Keratinocyte (primary cell): Measurements from ENCODE around the gene ARHGAP12. TPM values are rescaled to one million over a fixed set of nuclear protein-coding genes. Genes with fewer than 3 reads are reported as not detected.

Experiments
- DNase-seq: peaks from one replicate; pipeline ENCODE4 v3.0.0-alpha.2; 2011; ENCODE audit warnings: low read depth, missing footprints, low spot score
- FAIRE-seq: peaks from 2 replicates; lab custom pipeline; 2011; peaks lifted over from hg19 to GRCh38; lab: Jason Lieb, UNC
- H2AFZ ChIP-seq: 2 replicates; pipeline ENCODE4 v1.6.0; 2012; ENCODE audit warnings: low read length, control low read depth, inconsistent platforms; ENCODE audit not compliant: control insufficient read depth
- H3K27ac ChIP-seq: 2 replicates; pipeline ENCODE4 v1.5.1; 2011; ENCODE audit warnings: low read length; ENCODE audit not compliant: control insufficient read depth, insufficient read depth
- H3K27me3 ChIP-seq: 3 replicates; pipeline ENCODE4 v1.6.0; 2011; ENCODE audit warnings: low read length; ENCODE audit not compliant: control insufficient read depth, insufficient read depth; ENCODE audit errors: extremely low read depth
- H3K36me3 ChIP-seq, 2 experiments: 2 replicates in 1 of 2; 3 replicates in 1 of 2; pipeline ENCODE4 v1.5.1; 2011; ENCODE audit warnings: low read length in 2 of 2, mild to moderate bottlenecking in 1 of 2; ENCODE audit not compliant: control insufficient read depth in 2 of 2, insufficient read depth in 2 of 2; ENCODE audit errors: extremely low read depth in 1 of 2
- H3K4me1 ChIP-seq: 3 replicates; pipeline ENCODE4 v1.5.1; 2011; ENCODE audit warnings: low read length; ENCODE audit not compliant: control insufficient read depth, insufficient read depth; ENCODE audit errors: extremely low read depth
- H3K4me2 ChIP-seq: 3 replicates; pipeline ENCODE4 v1.6.0; 2011; ENCODE audit warnings: low read depth, low read length; ENCODE audit not compliant: control insufficient read depth, insufficient read depth; ENCODE audit errors: extremely low read depth
- H3K4me3 ChIP-seq, 3 experiments: fragments of 200-600 bp in 1 of 3; sonication (generic) in 1 of 3; 2 replicates in 2 of 3; 3 replicates in 1 of 3; pipeline ENCODE4 v1.5.1; 2011 to 2016; ENCODE audit warnings: low read length in 3 of 3, mild to moderate bottlenecking in 3 of 3, control low read depth in 2 of 3, inconsistent platforms in 1 of 3, low read depth in 1 of 3, mixed read lengths in 1 of 3, mixed run types in 1 of 3, moderate library complexity in 1 of 3; ENCODE audit not compliant: control insufficient read depth in 2 of 3, insufficient read depth in 2 of 3; ENCODE audit errors: extremely low read depth in 1 of 3
- H3K79me2 ChIP-seq: 2 replicates; pipeline ENCODE4 v1.6.0; 2012; ENCODE audit warnings: low read length; ENCODE audit not compliant: control insufficient read depth, insufficient read depth
- H3K9ac ChIP-seq: 3 replicates; pipeline ENCODE4 v1.6.0; 2011; ENCODE audit warnings: low read length; ENCODE audit not compliant: control insufficient read depth, insufficient read depth; ENCODE audit errors: extremely low read depth
- H3K9me1 ChIP-seq: 3 replicates; pipeline ENCODE4 v1.6.0; 2011; ENCODE audit warnings: low read length; ENCODE audit not compliant: control insufficient read depth, insufficient read depth; ENCODE audit errors: extremely low read depth
- H3K9me3 ChIP-seq: 2 replicates; pipeline ENCODE4 v1.5.1; 2012; ENCODE audit warnings: low read depth, low read length; ENCODE audit not compliant: control insufficient read depth
- H4K20me1 ChIP-seq: 3 replicates; pipeline ENCODE4 v1.6.0; 2011; ENCODE audit warnings: low read length; ENCODE audit not compliant: control insufficient read depth, insufficient read depth; ENCODE audit errors: extremely low read depth
- CTCF ChIP-seq, 3 experiments: IDR thresholded peaks in 1 of 3; conservative IDR thresholded peaks in 1 of 3; optimal IDR thresholded peaks in 1 of 3; 2 replicates in 2 of 3; 3 replicates in 1 of 3; pipeline versions ENCODE3 to v1.5.1; 2011; ENCODE audit warnings: low read length in 3 of 3, mild to moderate bottlenecking in 3 of 3, moderate library complexity in 2 of 3, control low read depth in 1 of 3, inconsistent platforms in 1 of 3; ENCODE audit not compliant: insufficient read depth in 2 of 3; ENCODE audit errors: extremely low read depth in 1 of 3
- EZH2 ChIP-seq: IDR thresholded peaks from one replicate; pipeline ENCODE4 v1.6.1; 2012; ENCODE audit warnings: inconsistent platforms, mild to moderate bottlenecking, low read length, moderate library complexity
- dilution Hi-C: fragments of 300-500 bp; cut with MboI; formaldehyde crosslinking; loops from one replicate; pipeline ENCODE4 v1.7.0; 2020; ENCODE audit warnings: low sequenced_read_pairs; ENCODE audit not compliant: extremely low pct_ligation_motif_present
- polyA plus RNA-seq, 5 experiments: library from polyadenylated mRNA; depleted of rRNA in 3 of 5; stranded (reverse) in 3 of 5; stranded (forward) in 1 of 5; unstranded in 1 of 5; fragments of >200 nt; gene quantifications; 1 replicate in 1 of 5; 2 replicates in 3 of 5; 3 replicates in 1 of 5; pipeline versions ENCODE4 v1.2.1 to v1.2.3, GENCODE V29; 2011 to 2012; ENCODE audit warnings: missing spikeins in 2 of 5, low read depth in 1 of 5, low replicate concordance in 1 of 5

The ARHGAP12 gene
- polyA plus RNA-seq, 1 donor (not counting 4 experiments of a cell fraction or from before 2014, with no cell fraction given): 26.6 TPM

- H3K4me2 ChIP-seq: no peak overlapping the region
- peaks cover 34% of the 10 kb centered on the region for H3K4me1 ChIP-seq
- dilution Hi-C loops: no loop called here
- H3K9me1 ChIP-seq: no peaks in the 10 kb centered on the region
- TF ChIP-seq EZH2 (no peak), CTCF (optimal IDR thresholded peaks at IDR 0.05 in 1 of 3, IDR thresholded peaks at IDR 0.05 in 1 of 3, conservative IDR thresholded peaks at IDR 0.05 in 1 of 3; ENCODE audit: extremely low read depth in 1 of 3, insufficient read depth in 2 of 3, low read length in 3 of 3) (no peak)
- H2AFZ ChIP-seq: peak overlapping the region; percentile 0
- DNase-seq (no peak), FAIRE-seq (peak; percentile 73)
- no peak overlapping the region for H3K4me3 ChIP-seq
- H3K27ac ChIP-seq: peak overlapping the region; percentile 5
- no peak overlapping the region for H3K9ac ChIP-seq
- no peaks in the 10 kb centered on the region for H4K20me1 ChIP-seq
- H3K36me3 ChIP-seq: no peaks in the 10 kb centered on the region
- no peaks in the 10 kb centered on the region for H3K27me3 ChIP-seq
- no peaks in the 10 kb centered on the region for H3K9me3 ChIP-seq
- H3K79me2 ChIP-seq: no peaks in the 10 kb centered on the region
Observed at GRCh38 chr10:31963589-31963980, 35.0 kb upstream of the ARHGAP12 start.

- Histone ChIP-seq H3K9ac (no peak overlapping the region), H3K27me3 (no peaks in the 10 kb centered on the region), H3K79me2 (no peaks in the 10 kb centered on the region), H4K20me1 (no peaks in the 10 kb centered on the region), H3K4me1 (peaks cover 34% of the 10 kb centered on the region), H3K9me3 (no peaks in the 10 kb centered on the region), H3K36me3 (no peaks in the 10 kb centered on the region), H2AFZ (no peak overlapping the region), H3K27ac (no peak overlapping the region), H3K4me2 (no peak overlapping the region), H3K4me3 (no peak overlapping the region), H3K9me1 (no peaks in the 10 kb centered on the region)
- TF ChIP-seq CTCF (optimal IDR thresholded peaks at IDR 0.05 in 1 of 3, IDR thresholded peaks at IDR 0.05 in 1 of 3, conservative IDR thresholded peaks at IDR 0.05 in 1 of 3; ENCODE audit: extremely low read depth in 1 of 3, insufficient read depth in 2 of 3, low read length in 3 of 3) (no peak), EZH2 (no peak)
- FAIRE-seq (no peak), DNase-seq (no peak)
- dilution Hi-C loops: no loop called here
Observed at GRCh38 chr10:31962826-31963588, 34.4 kb upstream of the ARHGAP12 start.
